KMS-11 (cell line): ENCODE measurements around the gene CRY1.

Experiments
- H2AFZ ChIP-seq: fragments of 200-600 bp; sonication (generic); 2 replicates; pipeline ENCODE4 v1.6.1; 2016; ENCODE audit warnings: antibody characterized with exemption, mixed run types, low read depth
- H3K27ac ChIP-seq: fragments of 200-600 bp; sonication (generic); 2 replicates; pipeline ENCODE4 v1.6.1; 2016; ENCODE audit warnings: mild to moderate bottlenecking, mixed run types
- H3K27me3 ChIP-seq: fragments of 200-600 bp; sonication (generic); 2 replicates; pipeline ENCODE4 v1.6.1; 2017; ENCODE audit warnings: mild to moderate bottlenecking, low read depth, mixed run types, moderate library complexity; ENCODE audit not compliant: insufficient read depth
- H3K36me3 ChIP-seq: fragments of 200-600 bp; sonication (generic); 2 replicates; pipeline ENCODE4 v1.6.1; 2017; ENCODE audit warnings: mild to moderate bottlenecking, mixed run types; ENCODE audit not compliant: insufficient read depth
- H3K4me1 ChIP-seq: fragments of 200-600 bp; sonication (generic); 2 replicates; pipeline ENCODE4 v1.6.1; 2016; ENCODE audit warnings: mild to moderate bottlenecking, low read depth, mixed run types; ENCODE audit not compliant: poor library complexity, severe bottlenecking
- H3K4me2 ChIP-seq: fragments of 200-600 bp; sonication (generic); 2 replicates; pipeline ENCODE4 v1.7.0; 2016; ENCODE audit warnings: mild to moderate bottlenecking, mixed run types
- H3K4me3 ChIP-seq: fragments of 200-600 bp; sonication (generic); IDR thresholded peaks from 2 replicates; pipeline ENCODE4 v1.6.1; 2017; ENCODE audit warnings: low read depth, low read length, mixed read lengths; ENCODE audit not compliant: insufficient read depth
- H3K79me2 ChIP-seq: fragments of 200-600 bp; sonication (generic); 2 replicates; pipeline ENCODE4 v1.6.1; 2016; ENCODE audit warnings: low read depth, mixed run types; ENCODE audit not compliant: insufficient read depth
- H3K9ac ChIP-seq: fragments of 200-600 bp; sonication (generic); 2 replicates; pipeline ENCODE4 v1.6.1; 2016; ENCODE audit warnings: mild to moderate bottlenecking, mixed run types
- H4K20me1 ChIP-seq: fragments of 200-600 bp; sonication (generic); 2 replicates; pipeline ENCODE4 v1.6.1; 2016; ENCODE audit warnings: mild to moderate bottlenecking, mixed run types; ENCODE audit not compliant: insufficient read depth
- CTCF ChIP-seq: fragments of 200-600 bp; sonication (generic); conservative IDR thresholded peaks from 2 replicates; pipeline ENCODE4 v1.6.1; 2017; ENCODE audit warnings: low read depth, mild to moderate bottlenecking, antibody characterized with exemption, low read length, moderate library complexity, mixed read lengths

The CRY1 gene

GRCh38 chr12:107102294-107102693 lies 8.9 kb upstream of the CRY1 start:
- Histone ChIP-seq H3K36me3 (no peaks in the 10 kb centered on the region), H2AFZ (no peak overlapping the region), H3K9ac (no peak overlapping the region), H3K79me2 (no peaks in the 10 kb centered on the region), H3K27me3 (no peaks in the 10 kb centered on the region), H4K20me1 (no peaks in the 10 kb centered on the region), H3K4me3 (no peak overlapping the region), H3K4me1 (no peaks in the 10 kb centered on the region), H3K4me2 (no peak overlapping the region), H3K27ac (no peak overlapping the region)
- no peak for TF ChIP-seq CTCF

GRCh38 chr12:107101651-107102050 lies 8.3 kb upstream of the CRY1 start:
- Histone ChIP-seq H3K4me3 (no peak overlapping the region), H2AFZ (no peak overlapping the region), H3K4me1 (no peaks in the 10 kb centered on the region), H3K27me3 (no peaks in the 10 kb centered on the region), H3K27ac (no peak overlapping the region), H3K4me2 (no peak overlapping the region), H3K9ac (no peak overlapping the region), H3K36me3 (no peaks in the 10 kb centered on the region), H4K20me1 (no peaks in the 10 kb centered on the region), H3K79me2 (no peaks in the 10 kb centered on the region)
- no peak for TF ChIP-seq CTCF

GRCh38 chr12:107099917-107100316 lies 6.6 kb upstream of the CRY1 start:
- H3K9ac ChIP-seq: no peak overlapping the region
- no peak for TF ChIP-seq CTCF

GRCh38 chr12:107096571-107096970 lies 3.2 kb upstream of the CRY1 start:
- H3K27me3 ChIP-seq: no peaks in the 10 kb centered on the region
- H3K4me2 ChIP-seq: no peak overlapping the region
- no peaks in the 10 kb centered on the region for H4K20me1 ChIP-seq
- 0 out of 2 replicates have a peak, but pooled peaks cover under 1% of the 10 kb centered on the region for H3K79me2 ChIP-seq
- no peak overlapping the region for H2AFZ ChIP-seq
- H3K27ac ChIP-seq: no peak overlapping the region
- no peak overlapping the region for H3K4me3 ChIP-seq
- no peaks in the 10 kb centered on the region for H3K36me3 ChIP-seq
- peaks cover 7% of the 10 kb centered on the region for H3K4me1 ChIP-seq
- no peak overlapping the region for H3K9ac ChIP-seq
- no peak for TF ChIP-seq CTCF

More at GRCh38 chr12:107099917-107100316, 6.6 kb upstream of the CRY1 start:
- no peaks in the 10 kb centered on the region for H4K20me1 ChIP-seq
- H2AFZ ChIP-seq: no peak overlapping the region
- H3K4me2 ChIP-seq: no peak overlapping the region
- no peaks in the 10 kb centered on the region for H3K36me3 ChIP-seq
- no peaks in the 10 kb centered on the region for H3K79me2 ChIP-seq
- peaks cover under 1% of the 10 kb centered on the region for H3K4me1 ChIP-seq
- no peaks in the 10 kb centered on the region for H3K27me3 ChIP-seq
- no peak overlapping the region for H3K27ac ChIP-seq
- H3K4me3 ChIP-seq: no peak overlapping the region

GRCh38 chr12:107094183-107094448 lies 767 bp upstream of the CRY1 start:
- Histone ChIP-seq H3K4me1 (peaks cover 13% of the 10 kb centered on the region), H4K20me1 (no peaks in the 10 kb centered on the region), H2AFZ (peak overlapping the region; percentile 62), H3K4me3 (no peak overlapping the region), H3K27ac (peak overlapping the region; percentile 85), H3K9ac (peak overlapping the region; percentile 84), H3K27me3 (no peaks in the 10 kb centered on the region), H3K79me2 (0 out of 2 replicates have a peak, but pooled peaks cover 15% of the 10 kb centered on the region), H3K4me2 (peak overlapping the region; percentile 73), H3K36me3 (no peaks in the 10 kb centered on the region)
- TF ChIP-seq CTCF: no peak
